ENCODE results near the gene ELP4. TPM values are rescaled to one million over a fixed set of nuclear protein-coding genes. Genes with fewer than 3 reads are reported as not detected.

The ELP4 gene
- total and polyA plus RNA-seq, 2 experiments from 2014 or later, result 28.2 to 38.3 TPM

- Histone ChIP-seq H3K27ac (ENCODE audit: low read depth) (no peak overlapping the region), H3F3A (replicated peaks; ENCODE audit: low read depth) (no peaks in the 10 kb centered on the region), H3K4me1 (ENCODE audit: insufficient read depth) (peaks cover 21% of the 10 kb centered on the region), H3K4me2 (no peak overlapping the region), H3K36me3 (ENCODE audit: insufficient read depth) (no peaks in the 10 kb centered on the region), H4K20me1 (replicated peaks; ENCODE audit: insufficient read depth) (no peaks in the 10 kb centered on the region), H3K9me2 (ENCODE audit: insufficient read depth) (no peaks in the 10 kb centered on the region), H3K4me3 (no peak overlapping the region), H3K27me3 (ENCODE audit: insufficient read depth) (no peaks in the 10 kb centered on the region), H2AFZ (no peak overlapping the region), H3K79me2 (replicated peaks; ENCODE audit: insufficient read depth) (no peaks in the 10 kb centered on the region)
- Mint-ChIP-seq H3K4me1 (peaks cover 21% of the 10 kb centered on the region), H3K27ac (no peak overlapping the region), H3K4me3 (no peak overlapping the region), H3K27me3 (ENCODE audit: insufficient read depth, low read depth, poor library complexity) (no peaks in the 10 kb centered on the region), H3K9me3 (no peaks in the 10 kb centered on the region), H3K36me3 (ENCODE audit: low read depth) (no peaks in the 10 kb centered on the region)
- no peak for TF ChIP-seq ZNF331 (CRISPR knock-in tag; IDR thresholded peaks at IDR 0.05; ENCODE audit: low read depth)
- TF ChIP-seq ZNF114 (CRISPR knock-in tag; IDR thresholded peaks at IDR 0.05), result no peak
- TF ChIP-seq, protein P1, sequence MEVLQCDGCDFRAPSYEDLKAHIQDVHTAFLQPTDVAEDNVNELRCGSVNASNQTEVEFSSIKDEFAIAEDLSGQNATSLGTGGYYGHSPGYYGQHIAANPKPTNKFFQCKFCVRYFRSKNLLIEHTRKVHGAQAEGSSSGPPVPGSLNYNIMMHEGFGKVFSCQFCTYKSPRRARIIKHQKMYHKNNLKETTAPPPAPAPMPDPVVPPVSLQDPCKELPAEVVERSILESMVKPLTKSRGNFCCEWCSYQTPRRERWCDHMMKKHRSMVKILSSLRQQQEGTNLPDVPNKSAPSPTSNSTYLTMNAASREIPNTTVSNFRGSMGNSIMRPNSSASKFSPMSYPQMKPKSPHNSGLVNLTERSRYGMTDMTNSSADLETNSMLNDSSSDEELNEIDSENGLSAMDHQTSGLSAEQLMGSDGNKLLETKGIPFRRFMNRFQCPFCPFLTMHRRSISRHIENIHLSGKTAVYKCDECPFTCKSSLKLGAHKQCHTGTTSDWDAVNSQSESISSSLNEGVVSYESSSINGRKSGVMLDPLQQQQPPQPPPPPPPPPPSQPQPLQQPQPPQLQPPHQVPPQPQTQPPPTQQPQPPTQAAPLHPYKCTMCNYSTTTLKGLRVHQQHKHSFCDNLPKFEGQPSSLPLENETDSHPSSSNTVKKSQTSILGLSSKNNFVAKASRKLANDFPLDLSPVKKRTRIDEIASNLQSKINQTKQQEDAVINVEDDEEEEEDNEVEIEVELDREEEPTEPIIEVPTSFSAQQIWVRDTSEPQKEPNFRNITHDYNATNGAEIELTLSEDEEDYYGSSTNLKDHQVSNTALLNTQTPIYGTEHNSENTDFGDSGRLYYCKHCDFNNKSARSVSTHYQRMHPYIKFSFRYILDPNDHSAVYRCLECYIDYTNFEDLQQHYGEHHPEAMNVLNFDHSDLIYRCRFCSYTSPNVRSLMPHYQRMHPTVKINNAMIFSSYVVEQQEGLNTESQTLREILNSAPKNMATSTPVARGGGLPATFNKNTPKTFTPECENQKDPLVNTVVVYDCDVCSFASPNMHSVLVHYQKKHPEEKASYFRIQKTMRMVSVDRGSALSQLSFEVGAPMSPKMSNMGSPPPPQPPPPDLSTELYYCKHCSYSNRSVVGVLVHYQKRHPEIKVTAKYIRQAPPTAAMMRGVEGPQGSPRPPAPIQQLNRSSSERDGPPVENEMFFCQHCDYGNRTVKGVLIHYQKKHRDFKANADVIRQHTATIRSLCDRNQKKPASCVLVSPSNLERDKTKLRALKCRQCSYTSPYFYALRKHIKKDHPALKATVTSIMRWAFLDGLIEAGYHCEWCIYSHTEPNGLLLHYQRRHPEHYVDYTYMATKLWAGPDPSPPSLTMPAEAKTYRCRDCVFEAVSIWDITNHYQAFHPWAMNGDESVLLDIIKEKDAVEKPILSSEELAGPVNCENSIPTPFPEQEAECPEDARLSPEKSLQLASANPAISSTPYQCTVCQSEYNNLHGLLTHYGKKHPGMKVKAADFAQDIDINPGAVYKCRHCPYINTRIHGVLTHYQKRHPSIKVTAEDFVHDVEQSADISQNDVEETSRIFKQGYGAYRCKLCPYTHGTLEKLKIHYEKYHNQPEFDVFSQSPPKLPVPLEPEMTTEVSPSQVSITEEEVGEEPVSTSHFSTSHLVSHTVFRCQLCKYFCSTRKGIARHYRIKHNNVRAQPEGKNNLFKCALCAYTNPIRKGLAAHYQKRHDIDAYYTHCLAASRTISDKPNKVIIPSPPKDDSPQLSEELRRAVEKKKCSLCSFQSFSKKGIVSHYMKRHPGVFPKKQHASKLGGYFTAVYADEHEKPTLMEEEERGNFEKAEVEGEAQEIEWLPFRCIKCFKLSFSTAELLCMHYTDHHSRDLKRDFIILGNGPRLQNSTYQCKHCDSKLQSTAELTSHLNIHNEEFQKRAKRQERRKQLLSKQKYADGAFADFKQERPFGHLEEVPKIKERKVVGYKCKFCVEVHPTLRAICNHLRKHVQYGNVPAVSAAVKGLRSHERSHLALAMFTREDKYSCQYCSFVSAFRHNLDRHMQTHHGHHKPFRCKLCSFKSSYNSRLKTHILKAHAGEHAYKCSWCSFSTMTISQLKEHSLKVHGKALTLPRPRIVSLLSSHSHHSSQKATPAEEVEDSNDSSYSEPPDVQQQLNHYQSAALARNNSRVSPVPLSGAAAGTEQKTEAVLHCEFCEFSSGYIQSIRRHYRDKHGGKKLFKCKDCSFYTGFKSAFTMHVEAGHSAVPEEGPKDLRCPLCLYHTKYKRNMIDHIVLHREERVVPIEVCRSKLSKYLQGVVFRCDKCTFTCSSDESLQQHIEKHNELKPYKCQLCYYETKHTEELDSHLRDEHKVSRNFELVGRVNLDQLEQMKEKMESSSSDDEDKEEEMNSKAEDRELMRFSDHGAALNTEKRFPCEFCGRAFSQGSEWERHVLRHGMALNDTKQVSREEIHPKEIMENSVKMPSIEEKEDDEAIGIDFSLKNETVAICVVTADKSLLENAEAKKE (CRISPR knock-in tag; IDR thresholded peaks at IDR 0.05), result no peak
- no peak for TF ChIP-seq ETS1 (IDR thresholded peaks at IDR 0.05)
- TF ChIP-seq STAT1 (IDR thresholded peaks at IDR 0.05; ENCODE audit: unreplicated experiment), result no peak
- TF ChIP-seq, protein P2, sequence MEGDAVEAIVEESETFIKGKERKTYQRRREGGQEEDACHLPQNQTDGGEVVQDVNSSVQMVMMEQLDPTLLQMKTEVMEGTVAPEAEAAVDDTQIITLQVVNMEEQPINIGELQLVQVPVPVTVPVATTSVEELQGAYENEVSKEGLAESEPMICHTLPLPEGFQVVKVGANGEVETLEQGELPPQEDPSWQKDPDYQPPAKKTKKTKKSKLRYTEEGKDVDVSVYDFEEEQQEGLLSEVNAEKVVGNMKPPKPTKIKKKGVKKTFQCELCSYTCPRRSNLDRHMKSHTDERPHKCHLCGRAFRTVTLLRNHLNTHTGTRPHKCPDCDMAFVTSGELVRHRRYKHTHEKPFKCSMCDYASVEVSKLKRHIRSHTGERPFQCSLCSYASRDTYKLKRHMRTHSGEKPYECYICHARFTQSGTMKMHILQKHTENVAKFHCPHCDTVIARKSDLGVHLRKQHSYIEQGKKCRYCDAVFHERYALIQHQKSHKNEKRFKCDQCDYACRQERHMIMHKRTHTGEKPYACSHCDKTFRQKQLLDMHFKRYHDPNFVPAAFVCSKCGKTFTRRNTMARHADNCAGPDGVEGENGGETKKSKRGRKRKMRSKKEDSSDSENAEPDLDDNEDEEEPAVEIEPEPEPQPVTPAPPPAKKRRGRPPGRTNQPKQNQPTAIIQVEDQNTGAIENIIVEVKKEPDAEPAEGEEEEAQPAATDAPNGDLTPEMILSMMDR (conservative IDR thresholded peaks at IDR 0.05; ENCODE audit: low read depth in 2 of 2), result no peak
- TF ChIP-seq POLR2AphosphoS5 (IDR thresholded peaks at IDR 0.05; ENCODE audit: low read depth), result no peak
- TF ChIP-seq CREB1 (CRISPR knock-in tag; IDR thresholded peaks at IDR 0.05; ENCODE audit: low read depth), result no peak
- no peak for TF ChIP-seq NANOG (IDR thresholded peaks at IDR 0.05; ENCODE audit: borderline replicate concordance)
- no peak for TF ChIP-seq JUNB (IDR thresholded peaks at IDR 0.05; ENCODE audit: unreplicated experiment)
- no peak for TF ChIP-seq REST (IDR thresholded peaks at IDR 0.05; ENCODE audit: unreplicated experiment)
- DNase-seq (ENCODE audit: low spot score), result no peak
- ATAC-seq, result no peak
Observed at GRCh38 chr11:31651822-31652221, 142.3 kb downstream of the ELP4 start.
